OCI-LY7 (cell line): ENCODE results near the gene ZNF649.
A peak's percentile ranks its signal among the peaks of the same experiment; 100 is the strongest.

Source experiments
- EZH2phosphoT487 ChIP-seq: fragments of 200-600 bp; sonication (generic); IDR thresholded peaks from 2 replicates; pipeline ENCODE4 v1.6.1; 2018; ENCODE audit warnings: low read depth, borderline replicate concordance, mild to moderate bottlenecking, mixed run types, antibody characterized with exemption, low read length, moderate library complexity, mixed read lengths
- TF ChIP-seq, protein P1 (sequence below): fragments of 200-600 bp; sonication (generic); conservative IDR thresholded peaks from 2 replicates; pipeline ENCODE4 v1.5.1; 2014; ENCODE audit warnings: mild to moderate bottlenecking, antibody characterized with exemption, low read length, moderate library complexity, mixed read lengths

DNA sequence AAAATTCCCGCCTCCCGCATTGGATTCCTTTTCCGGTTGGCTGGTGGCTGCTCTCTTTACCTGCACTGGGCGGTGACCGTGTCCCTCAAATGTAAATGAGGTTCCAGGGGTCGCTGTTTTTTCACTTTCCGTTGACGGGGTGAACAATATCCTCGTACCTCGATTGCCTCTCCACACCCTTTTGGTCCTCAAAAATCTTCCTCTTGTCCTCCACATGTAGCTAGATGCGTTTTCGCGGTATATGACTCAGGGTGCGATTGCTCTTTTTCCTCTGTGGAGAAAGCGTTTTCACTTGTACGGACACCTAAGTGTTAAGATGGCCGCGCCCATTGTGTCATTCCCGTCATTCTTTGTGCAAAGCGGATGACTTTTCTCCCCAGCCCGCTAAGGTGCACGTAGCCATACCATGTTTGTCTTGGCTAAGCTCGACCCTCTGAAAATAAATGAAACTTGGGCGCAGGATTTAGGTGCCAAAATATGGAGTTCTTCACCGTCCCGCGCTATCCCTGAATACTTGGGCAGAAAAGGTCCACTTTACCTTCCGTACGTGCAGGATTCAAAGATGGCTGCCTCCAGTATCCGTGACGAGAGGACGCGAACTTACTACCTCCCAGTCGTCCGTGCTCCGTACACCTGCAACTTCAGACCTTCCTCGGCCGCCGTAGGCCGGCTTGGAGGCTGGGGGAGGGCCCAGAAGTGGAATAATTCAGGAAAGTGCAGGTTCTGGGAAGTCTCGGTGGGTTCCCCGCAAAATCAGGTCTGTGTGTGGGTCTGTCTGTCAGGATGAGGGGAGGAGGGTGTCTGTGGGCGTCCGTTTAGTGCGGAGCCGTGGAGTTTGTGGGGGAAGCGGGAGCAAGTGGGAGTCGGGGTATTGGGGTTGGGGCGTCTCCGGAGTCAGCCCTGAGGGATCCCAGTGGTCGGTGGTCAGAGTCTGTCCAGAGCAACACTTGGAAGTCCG lies 22.2 kb upstream of the ZNF649 start, which contains the start of gene ZNF613:
- TF ChIP-seq, protein P1, sequence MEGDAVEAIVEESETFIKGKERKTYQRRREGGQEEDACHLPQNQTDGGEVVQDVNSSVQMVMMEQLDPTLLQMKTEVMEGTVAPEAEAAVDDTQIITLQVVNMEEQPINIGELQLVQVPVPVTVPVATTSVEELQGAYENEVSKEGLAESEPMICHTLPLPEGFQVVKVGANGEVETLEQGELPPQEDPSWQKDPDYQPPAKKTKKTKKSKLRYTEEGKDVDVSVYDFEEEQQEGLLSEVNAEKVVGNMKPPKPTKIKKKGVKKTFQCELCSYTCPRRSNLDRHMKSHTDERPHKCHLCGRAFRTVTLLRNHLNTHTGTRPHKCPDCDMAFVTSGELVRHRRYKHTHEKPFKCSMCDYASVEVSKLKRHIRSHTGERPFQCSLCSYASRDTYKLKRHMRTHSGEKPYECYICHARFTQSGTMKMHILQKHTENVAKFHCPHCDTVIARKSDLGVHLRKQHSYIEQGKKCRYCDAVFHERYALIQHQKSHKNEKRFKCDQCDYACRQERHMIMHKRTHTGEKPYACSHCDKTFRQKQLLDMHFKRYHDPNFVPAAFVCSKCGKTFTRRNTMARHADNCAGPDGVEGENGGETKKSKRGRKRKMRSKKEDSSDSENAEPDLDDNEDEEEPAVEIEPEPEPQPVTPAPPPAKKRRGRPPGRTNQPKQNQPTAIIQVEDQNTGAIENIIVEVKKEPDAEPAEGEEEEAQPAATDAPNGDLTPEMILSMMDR = peak; percentile 32; the same call in 1 of the 2 replicates
- TF ChIP-seq EZH2phosphoT487 = no peak
